Measurements from ENCODE around the gene IFNG.

IFNG gene

DNA sequence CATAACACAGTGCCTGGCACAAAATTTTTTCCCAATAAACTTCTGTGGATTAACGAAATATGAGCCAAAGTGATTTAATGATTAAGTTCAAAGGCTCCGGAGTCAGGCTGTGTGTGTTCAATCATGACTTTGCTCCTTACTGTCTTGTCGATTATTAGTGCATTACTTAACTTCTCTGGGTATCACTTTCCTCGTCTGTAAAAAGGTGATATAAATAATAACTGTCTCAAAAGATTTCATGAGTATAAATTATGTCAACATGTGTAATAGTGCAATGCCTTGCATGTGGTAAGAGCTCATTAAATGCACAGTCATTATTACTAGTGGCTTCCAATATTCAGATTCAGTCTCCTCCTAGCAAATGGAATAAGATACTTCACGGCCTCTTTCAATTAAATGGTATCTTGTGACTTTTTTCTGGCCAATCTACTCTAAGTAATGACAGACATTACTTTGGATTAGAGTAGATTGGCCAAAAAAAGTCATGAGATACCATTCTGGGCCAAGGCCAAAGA, 6.8 kb upstream of the IFNG start:
- no peak for DNase-seq (ENCODE audit: low spot score)

DNA sequence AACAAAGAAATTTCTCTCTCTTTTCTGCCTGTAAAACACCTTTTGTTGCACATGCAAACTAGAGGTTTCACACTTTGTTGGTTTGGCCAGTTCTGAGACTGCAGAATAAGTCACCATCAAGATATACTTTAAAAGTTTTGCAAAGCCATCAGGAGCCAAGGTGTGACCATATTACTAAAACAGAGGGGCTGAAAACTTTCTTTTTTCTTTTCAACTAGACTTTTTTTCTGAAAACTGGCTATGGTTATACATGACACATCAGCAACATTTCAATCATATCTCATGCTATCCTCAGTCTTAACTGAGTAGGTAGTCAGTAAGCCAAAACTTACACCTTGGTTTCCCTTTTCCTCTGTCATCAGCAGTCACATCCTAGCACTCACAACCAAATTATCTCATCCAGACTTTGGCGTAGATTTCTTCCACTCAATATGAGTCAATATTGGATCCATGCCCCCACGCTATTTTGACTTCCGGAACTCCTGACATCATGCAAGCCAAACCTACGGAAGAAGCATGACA, 4.1 kb upstream of the IFNG start:
- DNase-seq (ENCODE audit: low spot score), result peak; percentile 84

DNA sequence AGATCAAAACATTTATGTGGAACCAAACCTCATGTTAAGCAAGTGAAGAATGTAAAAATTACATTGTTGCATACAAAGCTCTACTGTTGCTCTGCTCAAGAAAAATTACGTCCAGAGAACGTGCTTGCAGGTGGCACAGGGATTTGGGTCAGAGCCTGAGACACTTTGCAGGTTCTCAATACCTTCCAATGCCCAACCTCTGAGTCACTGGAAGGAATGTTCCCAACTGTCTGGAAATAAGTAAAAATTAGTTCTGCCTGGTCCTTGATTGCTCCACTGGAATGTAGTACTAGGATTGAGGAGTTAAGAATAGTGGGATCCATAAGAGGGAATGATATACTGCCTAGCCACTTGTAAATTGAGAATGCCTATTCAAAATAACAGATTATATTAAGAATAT, 2.8 kb upstream of the IFNG start:
- no peak for DNase-seq (ENCODE audit: low spot score)

DNA sequence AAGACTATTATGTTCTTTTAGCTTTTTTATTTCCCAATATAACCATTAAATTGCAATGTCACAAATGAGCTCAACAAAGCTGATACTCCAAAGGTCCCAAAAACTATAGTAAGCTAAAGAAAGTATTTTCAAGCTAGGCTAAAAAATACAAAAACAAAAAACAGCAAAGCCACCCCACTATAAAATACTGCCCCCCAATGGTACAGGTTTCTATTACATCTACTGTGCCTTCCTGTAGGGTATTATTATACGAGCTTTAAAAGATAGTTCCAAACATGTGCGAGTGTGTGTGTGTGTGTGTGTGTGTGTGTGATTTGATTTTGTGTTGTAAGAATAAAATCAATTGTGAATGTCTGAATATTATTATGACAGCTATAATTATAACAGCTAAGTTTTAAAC, 1.1 kb downstream of the IFNG start:
- DNase-seq (ENCODE audit: low spot score), result peak; percentile 82

DNA sequence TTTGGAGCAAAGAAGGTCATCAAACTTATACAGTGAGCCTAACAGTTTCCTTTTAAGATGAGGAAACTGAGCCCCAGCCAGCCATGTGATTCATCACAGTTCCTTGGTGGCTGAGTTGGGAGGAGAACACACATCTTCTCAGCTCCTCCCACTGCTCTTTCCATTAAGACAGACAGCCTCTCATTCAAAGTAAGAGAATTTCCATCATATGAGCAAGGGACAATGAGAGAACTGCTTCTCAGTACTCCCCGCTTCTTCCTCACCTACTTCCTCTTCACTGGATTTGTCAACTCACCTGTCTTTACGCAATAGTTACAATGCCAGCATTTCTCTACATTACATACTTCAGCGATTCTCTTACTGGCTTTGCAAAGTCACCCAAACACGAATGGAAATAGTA, 2.2 kb downstream of the IFNG start:
- peak; percentile 70 for DNase-seq (ENCODE audit: low spot score)

DNA sequence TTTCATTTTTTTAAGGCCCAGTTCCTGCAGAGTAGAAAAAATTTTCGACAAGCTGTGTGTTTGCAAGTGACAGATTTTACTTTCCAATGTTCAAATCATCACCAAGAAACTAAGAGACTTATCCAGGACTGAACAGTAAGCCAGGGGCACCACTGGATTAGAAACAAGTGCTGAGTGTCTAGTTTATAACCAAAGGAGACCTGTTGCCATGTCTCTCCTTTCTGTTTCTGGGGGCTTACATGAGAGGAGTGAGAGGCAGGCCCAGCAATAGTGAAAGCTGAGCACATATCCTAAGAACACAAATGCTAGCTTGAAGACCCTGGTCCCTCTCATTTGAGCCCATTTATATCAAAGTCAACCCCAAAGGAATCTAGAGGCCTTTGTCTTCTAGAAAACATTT, 2.9 kb downstream of the IFNG start:
- no peak for DNase-seq (ENCODE audit: low spot score)

DNA sequence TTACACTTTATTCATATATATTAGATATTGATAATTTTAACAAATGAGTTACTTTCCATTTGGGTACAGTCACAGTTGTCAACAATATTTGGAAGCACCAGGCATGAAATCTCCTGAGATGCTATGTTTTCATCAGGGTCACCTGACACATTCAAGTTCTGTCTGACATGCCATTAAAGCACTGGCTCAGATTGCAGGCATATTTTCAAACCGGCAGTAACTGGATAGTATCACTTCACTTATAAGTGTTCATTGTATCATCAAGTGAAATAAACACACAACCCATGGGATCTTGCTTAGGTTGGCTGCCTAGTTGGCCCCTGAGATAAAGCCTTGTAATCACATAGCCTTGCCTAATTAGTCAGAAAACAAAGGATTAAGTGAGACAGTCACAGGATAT, 4.8 kb downstream of the IFNG start:
- DNase-seq (ENCODE audit: low spot score), result no peak

DNA sequence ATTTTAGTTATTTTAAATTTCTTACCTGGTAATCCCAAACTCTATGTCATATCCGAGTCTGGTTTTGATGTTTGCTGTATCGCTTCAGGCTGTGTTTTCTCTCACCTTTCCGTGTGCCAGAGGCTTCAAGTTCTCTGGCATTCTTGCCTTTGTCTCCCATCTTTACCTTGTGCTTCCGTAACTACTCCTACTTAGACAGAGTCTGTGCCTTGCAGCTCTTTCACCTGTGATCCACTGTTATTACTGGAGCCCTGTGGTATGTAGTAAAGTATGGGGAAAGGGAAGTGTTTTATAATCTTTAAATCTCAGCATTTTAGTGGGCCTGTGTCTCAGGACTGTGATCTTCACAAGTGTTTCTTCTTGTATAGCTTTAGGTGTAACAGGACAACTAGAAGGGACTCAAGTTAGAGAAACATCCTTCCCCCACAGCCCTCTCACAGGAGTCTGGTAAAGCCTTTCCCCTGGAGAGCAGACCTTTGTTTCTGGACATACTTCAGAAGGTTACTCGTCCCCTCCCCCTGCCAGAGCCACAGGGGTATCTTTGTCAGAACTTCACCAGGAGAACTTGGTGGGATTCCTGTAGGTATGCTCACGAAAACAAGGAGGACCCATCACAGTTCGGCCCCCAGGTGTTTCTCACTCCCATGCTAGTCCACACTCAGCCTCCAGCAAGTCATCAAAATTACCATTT, 11.1 kb downstream of the IFNG start:
- no peak for DNase-seq (ENCODE audit: low spot score)

DNA sequence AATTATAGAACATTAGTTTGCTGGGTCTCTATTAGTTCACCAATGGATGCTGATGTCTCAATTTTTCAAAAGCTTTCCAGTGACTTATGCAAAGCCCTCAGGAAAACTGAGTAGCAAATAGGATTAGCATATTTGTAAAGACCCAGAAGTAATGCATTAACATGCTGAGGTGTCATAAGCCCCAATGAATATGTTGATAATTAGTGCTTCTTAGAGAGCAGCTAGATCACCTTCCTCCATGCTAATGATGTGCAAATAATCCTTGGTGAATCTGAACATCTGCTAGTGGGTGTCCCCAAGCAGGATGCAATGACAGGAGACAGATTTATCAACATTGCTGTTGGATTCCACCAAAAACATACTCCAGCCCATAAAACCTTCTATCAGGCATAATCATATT, 19.0 kb downstream of the IFNG start:
- no peak for DNase-seq (ENCODE audit: low spot score)

DNA sequence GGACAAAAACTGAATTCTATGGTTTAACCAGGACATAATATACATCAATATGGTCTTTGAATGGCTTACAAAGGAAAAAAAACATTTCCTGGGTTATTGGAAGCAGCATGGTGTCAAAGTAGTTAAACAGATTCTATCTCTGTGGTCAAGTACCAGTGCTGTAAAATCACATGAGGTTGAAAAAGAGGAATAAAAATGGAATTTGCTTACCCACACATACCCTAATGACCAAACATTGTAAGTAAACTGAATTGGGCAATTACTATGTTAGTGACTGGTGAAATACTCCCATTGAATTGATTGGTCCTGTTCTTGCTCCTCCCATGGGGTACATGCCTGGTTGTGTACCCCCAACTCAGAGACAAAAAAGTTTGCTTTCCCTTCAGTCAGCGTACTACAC, 19.6 kb downstream of the IFNG start:
- no peak for DNase-seq (ENCODE audit: low spot score)

DNA sequence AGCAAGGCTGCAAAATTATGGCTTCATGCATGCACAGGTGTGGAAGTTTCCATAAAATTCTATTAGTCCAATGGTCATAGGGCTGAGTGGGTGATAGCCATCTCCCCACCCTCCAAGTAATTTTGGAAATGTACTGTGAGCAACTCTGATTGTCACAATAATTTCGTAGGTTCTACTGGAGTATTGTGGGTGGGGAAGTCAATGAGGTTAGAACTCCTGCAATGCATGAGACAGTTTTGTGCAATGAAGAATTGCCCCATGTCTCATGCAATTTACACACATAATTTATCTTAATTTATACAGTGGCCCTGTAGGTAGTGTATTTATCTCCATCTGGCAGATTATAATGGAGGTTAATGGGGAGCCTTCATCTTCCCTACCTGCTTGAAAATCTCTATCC, 20.5 kb downstream of the IFNG start:
- DNase-seq (ENCODE audit: low spot score), result no peak

DNA sequence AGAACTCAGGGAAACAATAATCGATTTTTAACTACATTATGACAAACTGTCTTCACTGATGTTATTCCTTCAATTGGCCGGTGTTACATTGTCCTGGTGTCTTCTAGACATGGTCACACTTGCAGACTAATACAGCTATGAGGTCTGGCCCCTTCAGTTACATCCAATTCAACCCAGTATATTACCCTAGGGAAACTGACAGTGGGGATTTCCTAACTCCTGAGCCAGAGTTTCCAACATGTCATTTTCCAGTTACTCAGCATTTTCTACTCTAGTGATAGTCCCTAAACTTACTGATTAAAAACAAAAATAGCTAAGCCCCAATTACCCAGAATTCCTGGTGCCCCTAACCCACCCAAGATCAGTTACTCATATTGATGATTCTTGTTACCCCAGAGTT, 21.1 kb downstream of the IFNG start:
- DNase-seq (ENCODE audit: low spot score), result peak; percentile 49

DNA sequence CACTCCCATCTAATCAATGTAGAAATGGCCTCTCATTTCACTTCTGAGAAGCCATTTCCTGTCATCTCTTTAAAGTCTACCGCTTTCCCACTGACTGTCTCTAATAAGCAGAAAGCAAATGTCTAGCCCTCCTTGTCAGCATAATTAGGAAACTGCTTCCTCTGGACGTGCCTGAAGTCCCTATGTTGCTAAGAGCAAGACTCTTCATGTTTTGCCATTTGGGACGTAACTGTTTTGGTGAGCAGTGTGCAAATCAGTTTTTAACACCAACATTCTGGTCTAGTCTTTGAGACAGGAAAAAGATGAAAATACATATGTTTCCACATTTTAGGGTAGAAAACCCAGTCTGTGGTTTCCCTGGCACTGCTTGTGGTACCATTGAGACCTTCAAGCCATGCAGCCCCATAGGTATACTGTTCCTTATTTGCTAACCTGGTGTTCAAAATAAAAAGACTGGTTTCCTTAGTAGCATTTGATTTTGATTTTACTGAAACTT, 22.2 kb downstream of the IFNG start:
- DNase-seq (ENCODE audit: low spot score), result peak; percentile 50

DNA sequence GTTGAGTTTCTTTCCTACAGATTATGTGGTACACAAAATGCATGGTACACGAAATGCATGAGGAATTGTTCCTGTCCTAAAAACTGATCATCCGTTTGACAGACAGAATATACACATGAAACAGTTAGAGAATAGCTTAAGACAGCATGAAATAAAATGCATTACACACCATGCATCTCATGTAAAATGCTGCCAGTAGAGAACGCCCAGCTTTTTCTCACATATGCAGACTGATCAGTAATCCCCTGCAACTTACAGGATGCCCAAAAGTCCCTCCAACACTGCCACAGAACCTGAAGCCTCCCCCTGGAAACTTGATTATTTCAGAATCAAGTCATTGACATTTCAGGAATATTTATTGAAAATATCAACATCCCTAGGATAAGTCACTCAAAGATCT, 24.0 kb downstream of the IFNG start:
- no peak for DNase-seq (ENCODE audit: low spot score)

DNA sequence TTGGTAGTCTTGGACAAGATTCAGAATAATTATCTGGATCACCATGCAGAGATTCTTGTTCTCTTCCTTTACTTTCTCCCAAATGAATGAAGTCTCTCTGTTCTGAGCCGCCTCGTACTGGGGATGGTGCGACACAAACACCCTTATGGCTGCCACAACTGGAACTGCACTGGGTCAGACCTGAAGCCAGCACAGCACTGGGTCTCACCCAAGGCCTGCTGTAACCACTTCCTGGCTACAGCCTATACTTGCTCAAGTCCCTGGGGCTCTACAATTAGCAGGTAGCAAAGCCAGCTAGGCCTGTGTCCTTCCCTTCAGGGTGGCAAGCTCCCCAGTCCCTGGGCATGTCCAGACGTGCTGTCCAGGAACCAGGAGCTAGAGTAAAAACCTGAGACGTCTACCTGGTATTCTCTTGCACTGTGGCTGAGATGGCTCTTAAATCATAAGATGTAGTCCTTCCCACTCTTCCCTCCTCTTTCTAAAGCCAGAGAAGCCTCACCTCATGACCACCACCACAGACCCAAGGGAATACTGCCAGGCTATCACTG, 27.6 kb downstream of the IFNG start:
- no peak for DNase-seq (ENCODE audit: low spot score)

DNA sequence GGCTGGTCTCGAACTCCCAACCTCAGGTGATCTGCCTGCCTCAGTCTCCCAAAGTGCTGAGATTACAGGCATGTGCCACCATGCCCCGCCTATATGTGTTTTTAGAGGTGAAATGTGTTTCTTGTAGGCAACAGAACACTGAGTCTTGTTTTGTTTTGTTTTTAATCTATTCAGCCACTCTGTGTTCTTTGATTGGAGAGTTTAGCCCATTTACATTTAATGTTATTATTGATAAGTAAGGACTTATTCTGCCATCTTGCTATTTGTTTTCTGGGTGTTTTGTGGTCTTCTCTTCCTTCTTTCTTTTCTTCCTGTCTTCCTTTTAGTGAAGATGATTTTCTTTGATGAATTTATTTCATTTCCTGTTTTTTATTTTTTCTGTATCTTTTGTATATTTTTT, 29.6 kb downstream of the IFNG start:
- DNase-seq (ENCODE audit: low spot score), result no peak

DNA sequence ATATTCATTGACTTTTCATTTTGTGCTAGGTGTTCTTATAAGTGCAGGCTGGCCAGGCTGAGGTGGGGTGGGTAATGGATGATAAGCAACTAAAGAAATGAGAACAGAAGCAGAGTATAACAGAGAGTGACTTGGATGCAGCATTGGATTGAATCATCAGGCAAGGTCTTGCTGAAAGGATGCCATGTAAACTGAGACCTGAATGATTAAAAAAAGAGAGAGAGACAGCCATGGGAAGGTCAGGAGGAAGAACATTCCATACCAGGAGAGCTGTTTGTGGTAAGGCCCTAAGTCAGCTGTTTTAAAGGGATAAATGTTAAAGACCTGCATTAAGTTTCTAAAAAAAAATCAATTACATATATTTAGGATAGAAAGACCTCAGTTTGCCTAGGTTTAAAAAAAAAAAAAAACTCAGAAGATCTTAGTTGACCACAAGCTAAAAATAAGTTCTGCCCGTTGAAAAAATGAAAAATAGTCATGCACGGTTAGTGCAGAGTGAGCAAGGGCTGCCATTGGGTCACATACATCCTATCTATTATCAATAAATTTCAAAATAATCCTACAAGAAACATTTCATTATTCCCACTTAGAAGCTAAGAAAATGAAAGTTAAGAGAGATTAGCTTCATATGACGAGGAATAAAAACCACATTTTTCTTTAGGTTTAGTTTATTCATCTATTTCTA, 37.2 kb downstream of the IFNG start:
- DNase-seq (ENCODE audit: low spot score), result no peak

DNA sequence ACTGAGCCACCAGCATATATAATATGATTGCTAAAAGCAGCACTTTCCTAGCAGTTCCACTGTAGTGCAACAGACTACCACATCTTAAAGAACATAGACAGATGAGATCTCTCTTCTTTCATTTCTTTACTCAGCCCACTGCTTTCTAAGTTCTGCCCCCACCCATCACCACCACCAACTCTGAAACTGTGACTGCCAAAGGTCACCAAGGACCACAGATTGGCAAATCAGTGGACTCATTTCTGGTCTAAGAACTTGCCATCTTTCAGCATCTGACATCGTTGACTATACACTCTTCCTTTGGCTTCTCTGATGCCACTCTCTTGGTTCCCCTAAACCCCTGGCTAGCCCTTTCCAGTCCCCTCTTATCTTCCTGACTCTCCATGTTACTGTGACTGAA, 38.4 kb downstream of the IFNG start:
- DNase-seq (ENCODE audit: low spot score), result peak; percentile 70

DNA sequence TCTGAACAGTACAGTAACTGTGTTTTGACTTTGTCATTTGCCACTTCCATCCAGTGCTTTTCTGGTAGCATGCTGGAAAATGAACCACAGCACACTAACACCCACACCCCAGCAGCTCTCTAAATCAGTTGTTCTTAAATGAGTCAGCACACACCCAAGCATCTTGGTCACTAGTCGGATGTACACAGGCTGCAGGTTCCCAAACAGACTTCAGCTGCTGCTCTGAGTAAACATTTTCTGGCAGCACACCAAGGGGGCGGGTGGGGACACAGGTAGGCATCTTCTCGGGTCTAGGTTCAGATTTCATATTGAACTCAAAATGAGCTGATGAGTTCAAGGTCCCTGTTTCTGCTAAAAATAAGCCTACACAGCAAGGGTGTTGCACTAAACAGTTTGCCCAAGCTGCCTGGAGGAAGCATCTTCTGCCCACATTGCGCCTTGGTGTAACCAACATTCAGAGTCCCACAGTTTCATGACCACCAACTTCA, 39.8 kb downstream of the IFNG start:
- DNase-seq (ENCODE audit: low spot score), result peak; percentile 94

DNA sequence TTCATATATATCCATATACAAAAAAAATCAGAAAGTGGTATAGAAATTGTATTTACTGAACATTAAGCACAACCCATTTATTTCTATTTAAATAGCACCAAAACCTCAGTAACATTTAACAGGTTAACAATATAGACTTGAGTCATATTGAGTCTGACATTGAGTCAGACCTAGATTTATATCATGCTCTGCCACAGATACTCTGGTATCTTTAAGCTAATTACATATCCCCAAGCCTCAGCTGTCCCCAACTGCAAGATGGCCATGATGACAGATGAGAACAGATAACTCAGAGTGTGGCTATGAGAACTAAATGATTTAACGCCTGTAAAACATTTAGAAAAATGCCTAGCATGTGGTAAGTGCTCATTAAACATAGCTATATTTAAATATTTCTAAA, 40.3 kb downstream of the IFNG start:
- DNase-seq (ENCODE audit: low spot score), result peak; percentile 84

DNA sequence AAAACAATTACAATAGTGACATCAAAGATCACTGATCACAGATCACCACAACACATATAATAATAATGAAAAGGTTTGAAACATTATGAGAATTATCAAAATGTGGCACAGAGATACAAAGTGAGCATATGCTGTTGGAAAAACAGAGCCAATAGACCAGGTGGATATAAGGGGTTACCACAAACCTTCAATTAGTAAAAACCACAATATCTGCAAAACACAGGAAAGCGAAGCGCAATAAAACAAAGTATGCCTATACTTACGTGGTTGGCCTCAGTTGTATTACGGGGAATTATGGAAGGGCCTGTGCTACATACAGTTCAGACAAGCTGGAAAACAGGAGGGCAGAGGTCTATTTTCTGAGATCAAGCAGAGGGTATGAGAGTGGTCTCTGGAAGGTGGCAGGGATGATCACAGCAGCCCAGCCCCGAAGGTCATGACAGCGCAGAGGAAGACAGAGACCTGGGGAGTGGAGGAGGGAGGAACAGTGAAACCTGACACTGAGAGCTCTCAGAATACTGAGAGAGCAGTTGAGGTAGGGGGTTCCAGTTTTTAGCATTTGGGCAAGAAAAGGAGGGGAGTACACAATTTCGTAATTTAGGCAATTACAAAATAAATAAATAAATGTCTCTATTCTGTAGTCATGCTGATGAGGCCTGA, 41.3 kb downstream of the IFNG start:
- no peak for DNase-seq (ENCODE audit: low spot score)

DNA sequence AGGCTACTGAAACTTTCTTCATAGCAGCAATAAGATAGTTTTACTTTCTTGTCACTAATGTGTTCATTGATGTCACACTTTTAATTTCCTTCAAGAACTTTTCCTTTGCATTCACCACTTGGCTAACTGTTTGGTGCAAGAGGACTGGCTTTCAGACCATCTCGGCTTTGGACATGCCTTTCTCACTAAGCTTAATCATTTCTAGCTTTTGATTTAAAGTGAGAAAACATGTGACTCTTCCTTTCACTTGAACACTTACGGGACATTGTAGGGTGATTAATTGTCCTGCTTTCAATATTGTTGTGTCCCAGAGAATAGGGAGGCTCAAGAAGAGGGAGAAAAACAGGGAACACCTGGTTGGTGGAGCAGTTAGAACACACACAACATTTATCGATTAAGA, 41.9 kb downstream of the IFNG start:
- peak; percentile 75 for DNase-seq (ENCODE audit: low spot score)
